ENCODE measurements around the gene UBE2M.
"Not testable (repeated sequence)": the region's sequence is repeated elsewhere in the genome, so short reads cannot be mapped to it uniquely, and the experiment has no call there.

UBE2M gene

GRCh38 chr19:58513213-58513693 lies 45.2 kb downstream of the UBE2M start:
- no peak for DNase-seq (ENCODE audit: low read depth in 2 of 2)

GRCh38 chr19:58511353-58512208 lies 46.8 kb downstream of the UBE2M start, which contains the start of gene SLC27A5:
SLC27A5 (minus strand) TSS chr19:58511992; CDS start chr19:58511955, 37 bp downstream.
- DNase-seq (ENCODE audit: low read depth in 2 of 2) = no peak

GRCh38 chr19:58510084-58510862 lies 48.1 kb downstream of the UBE2M start:
- no peak for DNase-seq (ENCODE audit: low read depth in 2 of 2)

- no peak for DNase-seq (ENCODE audit: low read depth in 2 of 2)
These were observed 48.7 kb downstream of the UBE2M start for GRCh38 chr19:58509731-58510083.

- DNase-seq (ENCODE audit: low read depth in 2 of 2) = not testable (repeated sequence)
These were observed 50.7 kb downstream of the UBE2M start for GRCh38 chr19:58507602-58508223.

Data from fibroblast of skin of left quadriceps (primary cell).